ENCODE measurements around the gene ABI3. TPM values are rescaled to one million over a fixed set of nuclear protein-coding genes. Genes with fewer than 3 reads are reported as not detected.

ABI3 gene
- total and polyA plus RNA-seq, 9 of the 15 experiments (the other 6 are each of a cell fraction or from before 2014, with no cell fraction given) = not detected

- no peak for FAIRE-seq
- intact Hi-C loops (cut with micrococcal nuclease) (no loop called here), in situ Hi-C loops (cut with MboI) (no loop called here)
- Histone ChIP-seq H3K4me2 (ENCODE audit: insufficient read depth, low read length) (no peak overlapping the region), H2AFZ (ENCODE audit: low read depth, low read length) (no peak overlapping the region), H4K20me1 (replicated peaks; ENCODE audit: control insufficient read depth, insufficient read depth, low read length) (no peaks in the 10 kb centered on the region), H3K36me3 (ENCODE audit: control insufficient read depth, insufficient read depth, low read length) (no peaks in the 10 kb centered on the region), H3K79me2 (ENCODE audit: control insufficient read depth, insufficient read depth, low read length) (no peaks in the 10 kb centered on the region), H3K4me3 (no peak overlapping the region), H3K9me3 (replicated peaks; ENCODE audit: control insufficient read depth, insufficient read depth, low read depth, low read length) (no peaks in the 10 kb centered on the region), H3K9ac (ENCODE audit: insufficient read depth in 1 of 2, low read depth in 2 of 2, low read length in 2 of 2) (no peak overlapping the region), H3K4me1 (replicated peaks in 1 of 2; ENCODE audit: control insufficient read depth in 2 of 2, insufficient read depth in 2 of 2, low read length in 2 of 2) (peaks cover 7 to 9% of the 10 kb centered on the region in 2 experiments; a peak in 3 of 5 replicates), H3K27me3 (ENCODE audit: control insufficient read depth in 2 of 2, insufficient read depth in 2 of 2, low read length in 2 of 2) (peaks cover 2 to 6% of the 10 kb centered on the region in 2 experiments; a peak in 2 of 5 replicates), H3K27ac (ENCODE audit: extremely low read depth, low read depth, low read length) (no peak overlapping the region), H3K9me1 (ENCODE audit: control insufficient read depth, insufficient read depth, low read length) (no peaks in the 10 kb centered on the region)
- DNase-seq (ENCODE audit: extremely low read depth in 1 of 4, low spot score in 3 of 4) = no peak
- no peak for ATAC-seq
- CTCF ChIA-PET (ENCODE audit: low intra/inter-chr PET ratio) = no interaction called here
- POLR2A ChIA-PET = no interaction called here
- 16% methylated on average over 3 of the region's 3 CpGs for WGBS (ENCODE audit: insufficient coverage, low coverage, missing lambda C conversion rate)
- BruUV-seq (replicated peaks) = no TSS peak
- TF ChIP-seq BCL6 (CRISPR knock-in tag; IDR thresholded peaks at IDR 0.05) (no peak), ZKSCAN1 (IDR thresholded peaks at IDR 0.05; ENCODE audit: low read depth, low read length) (no peak), JUND (IDR thresholded peaks at IDR 0.05; ENCODE audit: borderline replicate concordance, low read depth, low read length) (no peak), JUND (tag; IDR thresholded peaks at IDR 0.05; ENCODE audit: borderline replicate concordance, low read depth, low read length) (no peak), CREB3L1 (IDR thresholded peaks at IDR 0.05; ENCODE audit: borderline replicate concordance, low read depth) (no peak), ZFX (CRISPR knock-in tag; IDR thresholded peaks at IDR 0.05) (no peak), KAT8 (IDR thresholded peaks at IDR 0.05; ENCODE audit: low read depth) (no peak), BCOR (IDR thresholded peaks at IDR 0.05) (no peak), ZNF274 (IDR thresholded peaks at IDR 0.05; ENCODE audit: borderline replicate concordance, low read depth, low read length) (no peak), ZNF24 (IDR thresholded peaks at IDR 0.05) (no peak), DEAF1 (CRISPR knock-in tag; IDR thresholded peaks at IDR 0.05) (no peak), TAL1 (IDR thresholded peaks at IDR 0.05) (no peak), TRIM25 (IDR thresholded peaks at IDR 0.05; ENCODE audit: borderline replicate concordance) (no peak), ZBTB5 (IDR thresholded peaks at IDR 0.05) (no peak), MXD1 (CRISPR knock-in tag; IDR thresholded peaks at IDR 0.05; ENCODE audit: borderline replicate concordance, poor library complexity, severe bottlenecking) (no peak), SOX6 (IDR thresholded peaks at IDR 0.05) (no peak), ZNF347 (CRISPR knock-in tag; IDR thresholded peaks at IDR 0.05; ENCODE audit: low read depth) (no peak)
Measured at GRCh38 chr17:49196520-49196919, 14.0 kb upstream of the ABI3 start.

All from K562 (cell line).